CD4-positive, alpha-beta T cell treated with Interleukin-15 for 1 hour (primary cell): ENCODE data around the gene ZNF507.
"Not testable (repeated sequence)": the region's sequence is repeated elsewhere in the genome, so short reads cannot be mapped to it uniquely, and the experiment has no call there.

Experiments
- DNase-seq: peaks from one replicate; pipeline ENCODE4 v3.0.0-alpha.2; 2020

The ZNF507 gene

DNA sequence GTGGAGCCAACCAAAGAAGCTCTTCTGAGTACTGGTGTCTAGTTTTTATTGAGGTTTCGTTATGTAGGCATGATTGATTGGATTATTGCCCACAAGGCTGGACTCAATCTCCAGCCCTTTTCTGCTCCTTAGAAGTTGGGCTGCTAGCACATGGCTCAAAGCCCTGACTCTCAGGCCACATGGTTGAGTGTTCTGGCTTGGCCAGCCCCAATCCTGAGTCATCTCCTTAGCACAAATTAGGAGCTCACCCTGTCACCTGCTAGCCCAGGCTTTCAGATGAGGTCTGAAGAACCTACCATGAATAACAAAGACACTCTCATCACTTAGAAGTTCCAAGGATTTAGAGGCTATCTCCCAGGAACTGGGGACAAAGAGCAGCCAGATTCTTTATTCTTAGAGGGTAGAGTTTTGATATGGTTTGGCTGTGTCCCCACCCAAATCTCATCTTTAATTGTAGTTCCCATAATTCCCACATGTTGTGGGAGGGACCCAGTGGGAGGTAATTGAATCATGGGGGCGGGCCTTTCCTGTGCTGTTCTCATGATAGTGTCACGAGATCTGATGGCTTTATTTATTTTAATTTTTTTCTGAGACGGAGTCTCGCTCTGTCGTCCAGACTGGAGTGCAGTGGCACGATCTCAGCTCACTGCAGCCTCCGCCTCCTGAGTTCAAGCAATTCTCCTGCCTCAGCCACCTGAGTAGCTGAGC is 71.5 kb downstream of the ZNF507 start:
- no peak for DNase-seq

DNA sequence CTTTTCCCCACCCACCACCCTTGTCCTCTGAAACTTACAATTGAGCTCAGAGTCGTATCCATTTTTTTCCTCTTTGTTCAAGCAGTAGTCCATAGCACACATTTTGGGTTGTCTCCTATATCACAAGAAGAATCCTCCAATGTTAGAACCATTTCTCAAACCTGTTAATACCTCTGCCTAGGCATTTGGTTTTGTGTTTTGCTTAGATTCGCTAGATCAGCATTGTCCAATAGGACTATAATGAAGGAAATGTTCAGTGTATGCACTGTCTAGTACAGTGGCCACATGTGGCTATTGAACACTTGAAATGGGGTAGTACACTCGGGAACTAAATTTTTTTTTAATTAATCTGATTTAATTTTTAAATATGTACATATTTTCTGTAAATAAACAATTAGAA is 72.7 kb downstream of the ZNF507 start:
- DNase-seq, result no peak

DNA sequence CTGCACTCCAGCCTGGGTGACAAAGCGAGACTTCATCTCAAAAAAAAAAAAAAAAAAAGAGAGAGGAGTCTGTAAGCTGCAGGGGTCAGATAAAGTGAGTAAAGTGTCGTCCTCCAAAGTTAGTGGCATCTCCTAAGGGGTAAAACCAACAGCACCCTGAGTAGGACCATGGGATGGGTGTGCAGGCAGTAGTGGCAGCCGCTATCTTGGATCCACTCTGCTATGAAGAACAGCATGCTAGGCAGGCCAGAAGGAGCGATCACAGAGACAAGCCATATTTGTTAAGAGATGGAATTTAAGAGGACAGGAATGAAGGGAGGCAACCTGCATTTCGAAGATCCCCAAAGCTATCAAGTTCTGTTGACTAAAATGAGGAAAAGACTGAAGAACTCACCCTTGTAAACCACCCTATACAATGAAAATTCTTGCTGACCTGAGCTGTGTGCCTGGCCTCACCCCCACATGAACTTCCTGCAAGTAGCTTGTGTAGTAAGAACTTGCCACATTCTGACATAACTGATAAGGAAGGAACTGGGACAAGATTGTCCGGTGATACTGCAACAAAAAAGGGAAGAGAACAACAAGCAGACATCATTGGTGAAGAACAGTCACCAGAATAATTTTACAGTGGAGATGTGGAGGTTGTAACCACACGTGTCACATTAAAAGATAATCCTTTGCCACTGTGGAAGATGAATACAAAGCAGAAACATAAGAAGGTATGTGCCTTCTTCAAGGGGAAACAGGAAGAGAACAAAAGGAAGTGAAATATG is 76.4 kb downstream of the ZNF507 start:
- DNase-seq, result peak; percentile 30

DNA sequence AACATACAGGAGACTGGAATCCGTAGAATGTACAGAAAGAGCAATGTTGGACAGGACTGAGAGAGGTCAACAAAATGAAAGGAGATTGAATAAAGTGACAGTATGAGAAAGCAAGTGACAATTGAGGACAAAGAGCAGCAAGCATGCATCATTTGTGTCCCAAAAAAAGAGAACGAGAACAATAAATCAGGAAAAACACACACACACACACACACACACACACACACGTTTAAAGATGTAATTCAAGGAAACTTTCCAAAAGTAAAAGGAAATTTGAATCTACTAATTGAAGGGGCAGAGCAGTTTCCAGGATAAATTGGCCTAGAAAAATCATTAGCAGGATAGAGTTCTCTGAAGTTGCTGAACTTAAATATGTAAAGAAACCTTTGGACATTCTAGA is 77.0 kb downstream of the ZNF507 start:
- DNase-seq, result no peak

DNA sequence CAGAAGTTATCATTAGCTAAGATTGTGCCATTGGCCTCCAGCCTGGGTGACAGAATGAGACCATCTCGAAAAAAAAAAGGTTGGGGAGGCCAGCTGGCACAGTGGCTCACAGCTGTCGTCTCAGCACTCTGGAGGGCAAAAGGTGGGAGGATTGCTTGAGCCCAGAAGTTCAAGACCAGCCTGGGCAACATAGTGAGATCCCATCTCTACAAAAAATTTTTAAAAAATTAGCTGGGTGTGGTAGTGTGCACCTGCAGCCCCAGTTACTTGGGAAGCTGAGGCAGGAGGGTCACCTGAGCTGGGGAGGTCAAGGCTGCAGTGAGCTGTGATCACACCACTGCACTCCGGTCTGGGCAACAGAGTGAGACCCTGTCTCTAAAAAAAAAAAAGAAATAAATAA is 78.5 kb downstream of the ZNF507 start:
- DNase-seq, result not testable (repeated sequence)

DNA sequence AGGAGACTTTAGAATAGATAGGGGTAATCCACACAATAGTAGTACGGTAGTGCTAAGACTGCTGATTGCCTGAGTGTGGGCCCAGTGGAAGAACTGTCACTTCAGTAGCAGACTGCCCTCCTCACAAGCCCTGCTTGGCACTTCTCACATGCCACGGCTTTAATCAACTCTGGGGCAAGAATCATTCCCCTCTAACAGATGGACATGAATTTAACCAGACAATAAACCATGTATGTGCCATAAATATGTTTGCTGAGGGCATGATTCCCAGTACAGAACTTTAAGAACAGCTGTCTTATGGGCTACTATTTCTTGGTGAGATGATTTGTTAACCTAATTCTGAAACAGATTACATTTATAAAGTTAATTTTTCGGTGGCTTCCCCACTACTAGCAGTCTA is 82.1 kb downstream of the ZNF507 start:
- no peak for DNase-seq

DNA sequence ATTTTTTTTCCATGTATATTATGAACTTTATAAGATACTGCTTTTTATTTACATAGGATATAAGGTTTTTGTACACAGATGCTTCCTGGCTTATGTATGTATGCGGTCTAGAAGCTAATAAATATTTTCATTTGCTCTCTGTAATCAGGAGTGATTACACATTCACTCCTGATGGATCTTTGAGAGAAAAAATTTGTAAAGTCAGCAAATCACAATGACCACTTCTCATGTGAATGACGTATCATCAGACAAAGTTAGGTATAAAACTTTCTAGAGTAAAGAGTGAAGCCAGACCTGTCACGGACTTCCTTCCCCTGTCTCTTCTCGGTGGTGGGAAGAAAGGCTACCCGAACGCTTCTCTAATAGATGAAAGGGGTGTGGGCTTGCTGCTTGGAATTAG is 91.3 kb downstream of the ZNF507 start:
- DNase-seq, result no peak

DNA sequence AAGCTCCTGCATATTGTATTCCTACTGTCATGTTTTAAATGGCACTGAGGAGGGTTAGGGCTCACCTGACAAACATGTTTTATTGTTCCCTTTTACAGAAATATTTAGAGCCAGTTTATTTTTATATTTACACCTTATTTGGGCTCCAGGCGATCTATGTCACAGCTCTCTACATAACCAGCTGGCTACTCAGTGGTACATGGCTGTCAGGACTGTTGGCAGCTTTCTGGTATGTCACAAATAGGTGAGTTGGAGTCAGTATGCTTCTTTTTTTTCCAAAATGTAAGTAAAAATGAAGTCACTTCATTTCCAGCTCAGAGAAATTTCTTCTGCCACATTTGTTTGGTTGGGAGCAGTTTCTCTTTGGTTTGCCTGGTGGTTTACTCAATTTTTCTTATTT is 91.7 kb downstream of the ZNF507 start:
- DNase-seq, result no peak
